ENCODE results near the gene ZNF48.

ZNF48 gene

GRCh38 chr16:30407804-30408534 is 12.7 kb downstream of the ZNF48 start:
- no peak for DNase-seq

GRCh38 chr16:30409125-30410060 is 14.2 kb downstream of the ZNF48 start:
- peak; percentile 92 for DNase-seq

GRCh38 chr16:30413112-30413806 is 18.0 kb downstream of the ZNF48 start:
- DNase-seq, result no peak

GRCh38 chr16:30414159-30414558 is 18.9 kb downstream of the ZNF48 start:
- no peak for DNase-seq

- no peak for DNase-seq
These were observed 20.9 kb downstream of the ZNF48 start for GRCh38 chr16:30416047-30416603.

GRCh38 chr16:30416624-30417528 is 21.7 kb downstream of the ZNF48 start:
- DNase-seq, result peak; percentile 20

- peak; percentile 70 for DNase-seq
These were observed 22.5 kb downstream of the ZNF48 start for GRCh38 chr16:30417529-30418349.

- no peak for DNase-seq
These were observed 23.3 kb downstream of the ZNF48 start for GRCh38 chr16:30418350-30419181.

- no peak for DNase-seq
These were observed 25.8 kb downstream of the ZNF48 start for GRCh38 chr16:30421010-30421409.

- DNase-seq, result no peak
These were observed 32.8 kb downstream of the ZNF48 start for GRCh38 chr16:30428055-30428454.

- no peak for DNase-seq
These were observed 34.1 kb downstream of the ZNF48 start for GRCh38 chr16:30429418-30429677.

- peak; percentile 94 for DNase-seq
These were observed 34.6 kb downstream of the ZNF48 start, which contains the start of gene DCTPP1 for GRCh38 chr16:30429678-30430427. Gene DCTPP1, minus strand, starts transcription at chr16:30430030. Its CDS starts 50 bp downstream, at chr16:30429980.

- DNase-seq, result no peak
These were observed 35.3 kb downstream of the ZNF48 start for GRCh38 chr16:30430428-30430970.

- no peak for DNase-seq
These were observed 39.6 kb downstream of the ZNF48 start for GRCh38 chr16:30434852-30435251.

- DNase-seq, result no peak
These were observed 42.4 kb downstream of the ZNF48 start for GRCh38 chr16:30437511-30438046.

- no peak for DNase-seq
These were observed 43.6 kb downstream of the ZNF48 start for GRCh38 chr16:30438835-30439234.

GRCh38 chr16:30439720-30440348 is 44.6 kb downstream of the ZNF48 start:
- DNase-seq, result no peak

- DNase-seq, result no peak
These were observed 48.4 kb downstream of the ZNF48 start for GRCh38 chr16:30443631-30444030.

Measured in effector CD8-positive, alpha-beta T cell (primary cell).